ENCODE measurements around the gene AKAP6.

Gene AKAP6

DNA sequence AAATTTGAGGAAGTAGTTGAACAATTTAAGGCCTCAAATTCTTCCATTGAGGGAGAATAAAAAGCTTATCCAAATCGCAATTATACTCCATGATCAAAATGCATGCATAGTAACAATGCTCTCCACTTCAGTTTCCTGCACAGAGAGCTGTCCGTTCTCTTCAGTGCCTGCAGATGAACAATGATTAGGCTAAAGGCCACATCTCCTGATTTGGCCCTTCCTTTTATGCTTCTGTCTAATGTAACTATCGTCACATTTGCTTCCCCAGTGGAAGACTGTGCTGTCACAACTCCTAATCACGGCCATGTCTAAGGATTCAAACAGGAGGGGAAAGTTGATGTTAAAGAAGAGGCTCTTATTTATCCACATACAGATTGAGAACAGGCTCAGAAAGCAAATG is 496.0 kb downstream of the AKAP6 start:
- Histone ChIP-seq H4K20me1 (ENCODE audit: insufficient read depth) (no peaks in the 10 kb centered on the region), H3K36me3 (ENCODE audit: insufficient read depth) (no peaks in the 10 kb centered on the region), H3K27ac (no peak overlapping the region), H3K4me3 (IDR thresholded peaks at IDR 0.05; ENCODE audit: insufficient read depth, low read depth, low read length) (no peak overlapping the region), H3K4me1 (ENCODE audit: low read depth, poor library complexity, severe bottlenecking) (no peaks in the 10 kb centered on the region), H2AFZ (ENCODE audit: low read depth) (no peak overlapping the region), H3K79me2 (ENCODE audit: insufficient read depth, low read depth) (no peaks in the 10 kb centered on the region), H3K4me2 (no peak overlapping the region), H3K27me3 (ENCODE audit: insufficient read depth, low read depth) (no peaks in the 10 kb centered on the region), H3K9ac (no peak overlapping the region)
- TF ChIP-seq, protein P1, sequence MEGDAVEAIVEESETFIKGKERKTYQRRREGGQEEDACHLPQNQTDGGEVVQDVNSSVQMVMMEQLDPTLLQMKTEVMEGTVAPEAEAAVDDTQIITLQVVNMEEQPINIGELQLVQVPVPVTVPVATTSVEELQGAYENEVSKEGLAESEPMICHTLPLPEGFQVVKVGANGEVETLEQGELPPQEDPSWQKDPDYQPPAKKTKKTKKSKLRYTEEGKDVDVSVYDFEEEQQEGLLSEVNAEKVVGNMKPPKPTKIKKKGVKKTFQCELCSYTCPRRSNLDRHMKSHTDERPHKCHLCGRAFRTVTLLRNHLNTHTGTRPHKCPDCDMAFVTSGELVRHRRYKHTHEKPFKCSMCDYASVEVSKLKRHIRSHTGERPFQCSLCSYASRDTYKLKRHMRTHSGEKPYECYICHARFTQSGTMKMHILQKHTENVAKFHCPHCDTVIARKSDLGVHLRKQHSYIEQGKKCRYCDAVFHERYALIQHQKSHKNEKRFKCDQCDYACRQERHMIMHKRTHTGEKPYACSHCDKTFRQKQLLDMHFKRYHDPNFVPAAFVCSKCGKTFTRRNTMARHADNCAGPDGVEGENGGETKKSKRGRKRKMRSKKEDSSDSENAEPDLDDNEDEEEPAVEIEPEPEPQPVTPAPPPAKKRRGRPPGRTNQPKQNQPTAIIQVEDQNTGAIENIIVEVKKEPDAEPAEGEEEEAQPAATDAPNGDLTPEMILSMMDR (conservative IDR thresholded peaks at IDR 0.05; ENCODE audit: low read depth, low read length), result no peak

DNA sequence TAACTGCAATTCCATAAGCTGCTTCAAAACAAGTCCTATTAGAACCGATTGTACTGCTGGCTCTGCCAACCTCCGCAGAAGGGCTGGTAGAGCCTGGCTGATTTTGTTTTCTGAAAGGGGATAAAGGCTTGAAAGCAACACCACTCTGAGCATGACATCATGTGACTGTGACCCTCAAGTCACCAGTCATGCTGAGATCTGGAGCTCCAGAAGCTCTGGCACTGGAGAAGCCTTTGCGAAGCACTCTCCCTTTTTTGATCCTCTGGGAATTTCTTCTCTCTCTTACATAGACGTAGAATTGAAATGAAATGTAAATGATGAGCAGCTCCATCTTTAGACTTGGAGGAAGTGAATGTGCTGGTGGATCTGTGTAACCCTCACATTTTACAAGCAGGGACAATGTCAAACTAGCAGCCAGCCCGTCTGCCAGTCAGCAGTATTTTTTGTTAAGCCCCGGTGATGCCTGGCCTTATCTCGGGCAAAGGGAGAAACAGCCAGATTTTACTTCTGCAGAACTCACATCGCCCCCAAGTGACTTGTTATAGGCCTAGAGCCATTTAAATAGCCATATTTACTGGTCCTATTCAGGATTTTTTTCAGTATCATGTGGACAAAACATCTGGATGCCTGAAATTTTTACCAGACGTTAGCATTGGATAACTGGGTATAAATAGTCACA is 497.4 kb downstream of the AKAP6 start:
- Histone ChIP-seq H3K27ac (no peak overlapping the region), H3K4me3 (IDR thresholded peaks at IDR 0.05; ENCODE audit: insufficient read depth, low read depth, low read length) (no peak overlapping the region), H3K4me1 (ENCODE audit: low read depth, poor library complexity, severe bottlenecking) (no peaks in the 10 kb centered on the region), H3K79me2 (ENCODE audit: insufficient read depth, low read depth) (no peaks in the 10 kb centered on the region), H3K4me2 (no peak overlapping the region), H3K36me3 (ENCODE audit: insufficient read depth) (no peaks in the 10 kb centered on the region), H2AFZ (ENCODE audit: low read depth) (no peak overlapping the region), H3K9ac (no peak overlapping the region), H3K27me3 (ENCODE audit: insufficient read depth, low read depth) (no peaks in the 10 kb centered on the region), H4K20me1 (ENCODE audit: insufficient read depth) (no peaks in the 10 kb centered on the region)
- TF ChIP-seq, protein P1 (conservative IDR thresholded peaks at IDR 0.05; ENCODE audit: low read depth, low read length), result no peak

DNA sequence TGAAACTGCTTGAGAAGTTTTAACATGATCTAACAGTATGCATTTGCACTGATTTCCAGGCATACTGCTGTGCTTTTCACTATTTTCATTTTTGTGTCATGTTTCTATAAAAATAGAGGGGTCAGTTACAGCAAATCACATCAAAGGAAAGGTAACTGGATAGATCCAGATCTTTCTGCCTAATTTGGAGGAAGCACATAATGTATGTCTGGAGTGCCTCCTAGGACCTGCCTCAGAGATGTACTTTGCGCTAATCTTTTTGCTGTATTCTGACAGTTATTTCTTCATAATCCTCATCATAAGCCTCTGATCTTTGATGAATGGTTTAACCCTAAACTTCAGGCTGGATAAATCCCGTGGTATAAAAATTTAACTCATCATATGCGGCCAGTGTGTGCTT is 498.4 kb downstream of the AKAP6 start:
- no peaks in the 10 kb centered on the region for H3K36me3 ChIP-seq (ENCODE audit: insufficient read depth)
- no peaks in the 10 kb centered on the region for H3K4me1 ChIP-seq (ENCODE audit: low read depth, poor library complexity, severe bottlenecking)
- H3K79me2 ChIP-seq (ENCODE audit: insufficient read depth, low read depth), result no peaks in the 10 kb centered on the region
- no peak overlapping the region for H3K4me3 ChIP-seq (IDR thresholded peaks at IDR 0.05; ENCODE audit: insufficient read depth, low read depth, low read length)
- no peaks in the 10 kb centered on the region for H4K20me1 ChIP-seq (ENCODE audit: insufficient read depth)
- H3K27me3 ChIP-seq (ENCODE audit: insufficient read depth, low read depth), result no peaks in the 10 kb centered on the region
- no peak overlapping the region for H2AFZ ChIP-seq (ENCODE audit: low read depth)
- H3K27ac ChIP-seq, result no peak overlapping the region
- H3K9ac ChIP-seq, result no peak overlapping the region
- H3K4me2 ChIP-seq, result no peak overlapping the region
- TF ChIP-seq, protein P1 (conservative IDR thresholded peaks at IDR 0.05; ENCODE audit: low read depth, low read length), result no peak

DNA sequence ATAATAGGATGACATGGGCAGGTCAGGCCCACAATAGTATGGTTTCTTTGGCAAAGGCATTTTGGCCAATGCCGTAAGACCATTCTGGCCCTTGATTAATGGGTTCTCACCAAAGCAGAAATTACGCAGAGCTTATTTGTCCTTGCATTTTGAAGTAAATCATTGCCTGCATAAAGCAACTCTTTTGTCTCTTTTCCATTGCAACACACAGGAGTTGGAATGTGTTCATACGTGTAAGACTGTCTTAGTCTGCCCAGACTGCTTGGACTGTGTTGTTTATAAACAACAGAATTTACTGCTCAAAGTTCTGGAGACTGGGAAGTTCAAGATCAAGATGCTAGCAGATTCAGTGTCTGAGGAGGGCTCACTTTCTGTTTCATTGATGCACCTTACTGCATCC is 506.8 kb downstream of the AKAP6 start:
- H4K20me1 ChIP-seq (ENCODE audit: insufficient read depth), result no peaks in the 10 kb centered on the region
- no peaks in the 10 kb centered on the region for H3K36me3 ChIP-seq (ENCODE audit: insufficient read depth)
- H3K4me1 ChIP-seq (ENCODE audit: low read depth, poor library complexity, severe bottlenecking), result no peaks in the 10 kb centered on the region
- H3K9ac ChIP-seq, result no peak overlapping the region
- no peaks in the 10 kb centered on the region for H3K79me2 ChIP-seq (ENCODE audit: insufficient read depth, low read depth)
- H2AFZ ChIP-seq (ENCODE audit: low read depth), result no peak overlapping the region
- H3K27me3 ChIP-seq (ENCODE audit: insufficient read depth, low read depth), result no peaks in the 10 kb centered on the region
- no peak overlapping the region for H3K4me2 ChIP-seq
- TF ChIP-seq, protein P1 (conservative IDR thresholded peaks at IDR 0.05; ENCODE audit: low read depth, low read length), result no peak
- H3K27ac ChIP-seq, result no peak overlapping the region
- no peak overlapping the region for H3K4me3 ChIP-seq (IDR thresholded peaks at IDR 0.05; ENCODE audit: insufficient read depth, low read depth, low read length)

Measured in KMS-11 (cell line).